CD4-positive, alpha-beta T cell (primary cell): ENCODE data around the gene BEGAIN. TPM values are rescaled to one million over a fixed set of nuclear protein-coding genes. Genes with fewer than 3 reads are reported as not detected.

Source experiments
- ATAC-seq: fragments of 200-7000 bp; cut with Tn5 transposase; one replicate; pipeline ENCODE4 v1.10.0; 2022; ENCODE audit warnings: mild to moderate bottlenecking; ENCODE audit not compliant: poor library complexity
- CTCF ChIA-PET: fragments of 350-600 bp; sonication (Branson Sonifier 250); formaldehyde crosslinking; loops from one replicate; lab custom pipeline; 2021; ENCODE audit warnings: antibody characterized with exemption, inconsistent platforms; lab: Charles Lee
- POLR2A ChIA-PET: fragments of 350-600 bp; sonication (Branson Sonifier 250); formaldehyde crosslinking; loops from one replicate; lab custom pipeline; 2021; ENCODE audit warnings: antibody characterized with exemption, inconsistent platforms; lab: Charles Lee
- DNase-seq, 14 experiments: peaks; one replicate each; pipeline ENCODE4 v3.0.0-alpha.2; 2013 to 2020; ENCODE audit warnings: mixed read lengths in 2 of 14
- H3K27ac ChIP-seq, 2 donors: one replicate each; pipeline versions ENCODE4 v1.5.1 to v1.7.0; 2013; ENCODE audit warnings: low read length in 2 of 2, low read depth in 1 of 2, mild to moderate bottlenecking in 1 of 2
- H3K27me3 ChIP-seq, 2 experiments: 1 replicate in 1 of 2; 2 replicates in 1 of 2; pipeline versions ENCODE4 v1.6.1 to v1.7.0; 2013; ENCODE audit warnings: low read length in 2 of 2, control low read depth in 1 of 2, mild to moderate bottlenecking in 1 of 2, moderate library complexity in 1 of 2; ENCODE audit not compliant: insufficient read depth in 2 of 2, control insufficient read depth in 1 of 2
- H3K36me3 ChIP-seq: one replicate; pipeline ENCODE4 v1.6.1; 2013; ENCODE audit warnings: low read length, control low read depth; ENCODE audit not compliant: insufficient read depth
- H3K4me1 ChIP-seq: one replicate; pipeline ENCODE4 v1.6.1; 2013; ENCODE audit warnings: low read length, control low read depth; ENCODE audit not compliant: insufficient read depth
- H3K4me3 ChIP-seq: one replicate; pipeline ENCODE4 v1.5.1; 2013; ENCODE audit warnings: mild to moderate bottlenecking, low read length, moderate library complexity
- H3K9me3 ChIP-seq, 2 experiments: 1 replicate in 1 of 2; 2 replicates in 1 of 2; pipeline versions ENCODE4 v1.6.1 to v1.7.0; 2013; ENCODE audit warnings: low read length in 2 of 2, mild to moderate bottlenecking in 2 of 2, control low read depth in 1 of 2, moderate library complexity in 1 of 2; ENCODE audit not compliant: control insufficient read depth in 1 of 2, insufficient read depth in 1 of 2
- H3K27ac Mint-ChIP-seq: one replicate; pipeline ENCODE4 v1.8.0; 2020; ENCODE audit warnings: mixed read lengths
- H3K27me3 Mint-ChIP-seq: one replicate; pipeline ENCODE4 v1.8.0; 2021; ENCODE audit warnings: mixed read lengths
- H3K36me3 Mint-ChIP-seq: one replicate; pipeline ENCODE4 v1.8.0; 2021; ENCODE audit warnings: low read depth, mixed read lengths
- H3K4me1 Mint-ChIP-seq: one replicate; pipeline ENCODE4 v1.8.0; 2021; ENCODE audit warnings: low read depth, mixed read lengths
- H3K4me3 Mint-ChIP-seq: one replicate; pipeline ENCODE4 v1.8.0; 2020; ENCODE audit warnings: mild to moderate bottlenecking, mixed read lengths
- H3K9me3 Mint-ChIP-seq: one replicate; pipeline ENCODE4 v1.8.0; 2020; ENCODE audit warnings: mixed read lengths
- CTCF ChIP-seq: fragments of 200-600 bp; IDR thresholded peaks from one replicate; pipeline ENCODE4 v1.8.0; 2022; ENCODE audit warnings: antibody characterized with exemption, mild to moderate bottlenecking
- intact Hi-C, 2 experiments: fragments of 100-400 bp; cut with DNase I in 1 of 2; cut with micrococcal nuclease in 1 of 2; formaldehyde crosslinking; loops; one replicate each; pipeline versions ENCODE4 v1.15.1 to v1.9.0; 2023 to 2025; cut with DNase I, micrococcal nuclease
- total RNA-seq, 174 experiments: library from RNA in 2 of 174; stranded (reverse) in 2 of 174; gene quantifications; one replicate each; pipeline ENCODE4 v1.2.3 and lab custom pipeline; 2021 to 2026

BEGAIN gene
- total RNA-seq, 2 experiments from 2014 or later, result 1.5 to 2.0 TPM

- peaks cover 31 to 38% of the 10 kb centered on the region in 2 experiments for H3K27me3 ChIP-seq
- no peak for TF ChIP-seq CTCF
- H3K4me3 Mint-ChIP-seq, result no peak overlapping the region
- no peaks in the 10 kb centered on the region for H3K4me1 Mint-ChIP-seq
- no peak overlapping the region for H3K27ac Mint-ChIP-seq
- intact Hi-C loops, result no loop called here
- no peaks in the 10 kb centered on the region for H3K36me3 ChIP-seq
- no peak for DNase-seq
- no peaks in the 10 kb centered on the region for H3K9me3 Mint-ChIP-seq
- ChIA-PET POLR2A (no interaction called here), CTCF (no interaction called here)
- no peak overlapping the region for H3K4me3 ChIP-seq
- peaks cover 20% of the 10 kb centered on the region for H3K4me1 ChIP-seq
- H3K27me3 Mint-ChIP-seq, result peaks cover 48% of the 10 kb centered on the region
- H3K36me3 Mint-ChIP-seq, result no peaks in the 10 kb centered on the region
- H3K27ac ChIP-seq, result no peak overlapping the region
- peaks cover 0 to 13% of the 10 kb centered on the region in 2 experiments for H3K9me3 ChIP-seq
- ATAC-seq, result no peak
These were observed 21.6 kb downstream of the BEGAIN start for GRCh38 chr14:100565650-100566049.

GRCh38 chr14:100564512-100564911 is 22.7 kb downstream of the BEGAIN start:
- ChIA-PET POLR2A (no interaction called here), CTCF (no interaction called here)
- H3K4me3 Mint-ChIP-seq, result no peak overlapping the region
- H3K4me1 Mint-ChIP-seq, result no peaks in the 10 kb centered on the region
- intact Hi-C loops, result no loop called here
- TF ChIP-seq CTCF, result no peak
- Histone ChIP-seq H3K27me3 (peaks cover 21 to 28% of the 10 kb centered on the region in 2 experiments), H3K4me3 (no peak overlapping the region), H3K4me1 (peaks cover 20% of the 10 kb centered on the region), H3K9me3 (peaks cover 0 to 8% of the 10 kb centered on the region in 2 experiments), H3K27ac (no peak overlapping the region), H3K36me3 (no peaks in the 10 kb centered on the region)
- H3K9me3 Mint-ChIP-seq, result no peaks in the 10 kb centered on the region
- H3K27ac Mint-ChIP-seq, result no peak overlapping the region
- H3K27me3 Mint-ChIP-seq, result peaks cover 40% of the 10 kb centered on the region
- no peaks in the 10 kb centered on the region for H3K36me3 Mint-ChIP-seq
- ATAC-seq, result no peak
- no peak for DNase-seq

- Histone ChIP-seq H3K36me3 (no peaks in the 10 kb centered on the region), H3K4me3 (no peak overlapping the region), H3K27ac (no peak overlapping the region), H3K9me3 (peaks cover 0 to 6% of the 10 kb centered on the region in 2 experiments), H3K27me3 (peaks cover 12 to 16% of the 10 kb centered on the region in 2 experiments), H3K4me1 (peaks cover 11% of the 10 kb centered on the region)
- Mint-ChIP-seq H3K9me3 (no peaks in the 10 kb centered on the region), H3K36me3 (no peaks in the 10 kb centered on the region), H3K4me3 (no peak overlapping the region), H3K4me1 (no peaks in the 10 kb centered on the region), H3K27ac (no peak overlapping the region), H3K27me3 (peaks cover 41% of the 10 kb centered on the region)
- DNase-seq, result no peak
- no peak for TF ChIP-seq CTCF
- no peak for ATAC-seq
- intact Hi-C loops, result no loop called here
- POLR2A ChIA-PET, result no interaction called here
- CTCF ChIA-PET, result no interaction called here
These were observed 24.5 kb downstream of the BEGAIN start for GRCh38 chr14:100562751-100563150.
